Effector CD8-positive, alpha-beta T cell (primary cell): Measurements from ENCODE around the gene ADARB2.

Experiments
- DNase-seq: peaks from one replicate; lab custom pipeline; 2025; lab: John Stamatoyannopoulos, UW

The ADARB2 gene

DNA sequence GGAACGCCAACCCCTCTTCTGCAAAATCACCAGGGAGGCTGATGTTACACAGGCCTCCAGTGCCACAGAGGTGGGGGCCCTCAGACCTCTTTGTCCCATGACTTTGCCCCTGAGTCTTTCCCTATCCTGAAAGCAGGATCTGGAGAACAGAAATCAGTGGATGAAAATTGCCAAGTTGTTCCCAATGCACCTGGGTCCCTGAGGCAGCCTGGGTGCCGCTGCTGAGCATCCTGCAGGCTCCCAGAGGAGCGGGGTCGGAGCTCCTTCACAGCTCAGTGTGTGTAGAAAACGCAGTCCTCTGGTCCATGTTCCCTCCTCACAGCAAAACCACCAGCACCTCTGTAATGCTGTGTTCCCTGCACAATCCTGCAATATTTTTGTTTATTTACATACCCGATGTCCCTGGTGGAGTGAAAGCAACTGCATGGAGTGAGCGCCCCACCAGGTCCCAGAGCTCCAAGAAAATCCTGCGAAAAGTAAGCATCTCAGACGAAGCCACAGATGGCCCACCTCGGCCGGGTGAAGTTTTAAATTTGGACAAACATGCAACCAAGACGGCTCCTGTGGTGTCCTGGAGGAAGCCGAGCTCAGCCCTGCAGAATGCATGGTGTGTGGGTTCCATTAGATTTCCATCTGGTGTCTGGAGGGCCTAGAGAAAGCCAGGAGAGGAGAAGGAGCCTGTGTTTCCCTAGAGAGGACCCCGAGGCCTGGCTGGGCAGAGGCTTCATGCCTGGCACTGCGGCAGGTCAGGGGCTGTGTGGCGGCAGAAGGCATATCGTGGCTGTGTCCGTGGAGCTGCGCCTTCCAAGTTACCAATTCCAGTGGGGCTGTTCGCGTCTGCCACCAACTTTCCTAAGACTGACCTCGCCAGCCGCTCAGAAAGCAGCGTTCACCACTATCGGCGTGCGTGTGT is 445.9 kb downstream of the ADARB2 start:
- DNase-seq = no peak

GRCh38 chr10:1290071-1290471 is 447.3 kb downstream of the ADARB2 start:
- no peak for DNase-seq

- no peak for DNase-seq
Measured at GRCh38 chr10:1289591-1289990, 447.7 kb downstream of the ADARB2 start.

- DNase-seq = no peak
Measured at GRCh38 chr10:1287971-1288401, 449.3 kb downstream of the ADARB2 start.

DNA sequence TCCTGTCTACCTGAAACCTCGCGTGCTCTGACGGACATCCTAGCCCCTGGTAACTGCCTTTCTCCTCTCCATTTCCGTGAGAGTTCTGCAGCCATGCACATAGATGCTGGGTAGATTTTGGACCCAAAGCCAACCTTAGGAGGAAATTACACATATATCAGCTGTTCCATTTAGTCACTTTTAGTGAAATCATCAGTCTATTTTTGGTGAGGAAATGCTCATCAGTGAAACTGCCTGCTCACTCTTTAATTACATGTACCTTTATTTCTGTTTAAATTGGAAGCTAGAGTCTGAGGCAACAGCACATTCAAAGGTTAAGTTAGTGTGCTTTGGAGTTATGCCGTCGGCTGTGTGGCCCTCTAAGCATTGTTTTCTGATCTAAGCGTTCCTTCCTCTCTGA is 449.8 kb downstream of the ADARB2 start:
- DNase-seq = no peak

- DNase-seq = no peak
Measured at GRCh38 chr10:1284076-1284475, 453.2 kb downstream of the ADARB2 start.

DNA sequence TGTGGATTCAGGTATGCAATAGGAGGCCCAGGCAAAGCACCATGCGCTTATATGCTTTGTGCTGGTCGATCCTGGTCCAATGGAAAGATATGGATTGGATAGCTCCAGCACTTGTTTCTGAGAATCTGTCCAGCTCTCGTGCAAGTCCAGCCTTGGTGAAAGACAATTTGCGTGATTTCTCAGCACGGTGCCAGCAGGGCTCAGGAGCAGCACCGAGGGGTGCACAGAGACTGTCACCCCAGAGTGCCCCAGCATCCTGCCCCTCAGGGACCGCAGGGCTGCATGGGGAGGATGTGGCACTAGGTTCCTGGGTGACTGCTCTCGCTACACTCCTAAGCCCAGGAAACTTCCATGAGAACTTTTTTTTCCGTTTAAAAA is 455.9 kb downstream of the ADARB2 start:
- no peak for DNase-seq

GRCh38 chr10:1280466-1281404 is 456.6 kb downstream of the ADARB2 start:
- DNase-seq = no peak

DNA sequence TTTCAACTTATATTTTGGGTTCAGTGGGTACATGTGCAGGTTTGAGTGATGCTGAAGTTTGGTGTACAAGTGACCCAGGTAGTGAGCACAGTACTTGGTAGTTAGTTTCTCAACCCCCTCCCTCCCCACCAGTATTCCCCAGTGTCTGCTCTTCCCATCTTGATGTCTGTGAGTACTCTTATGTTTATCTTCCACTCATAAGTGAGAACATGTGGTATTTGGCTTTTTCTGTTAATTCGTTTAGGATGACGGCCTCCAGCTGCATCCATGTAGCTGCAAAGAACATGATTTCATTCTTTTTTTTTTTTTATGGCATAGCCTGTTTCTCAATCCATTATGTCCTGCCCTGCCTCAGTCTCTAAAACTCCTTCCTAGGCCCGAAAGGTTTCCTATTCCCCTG is 459.0 kb downstream of the ADARB2 start:
- no peak for DNase-seq

DNA sequence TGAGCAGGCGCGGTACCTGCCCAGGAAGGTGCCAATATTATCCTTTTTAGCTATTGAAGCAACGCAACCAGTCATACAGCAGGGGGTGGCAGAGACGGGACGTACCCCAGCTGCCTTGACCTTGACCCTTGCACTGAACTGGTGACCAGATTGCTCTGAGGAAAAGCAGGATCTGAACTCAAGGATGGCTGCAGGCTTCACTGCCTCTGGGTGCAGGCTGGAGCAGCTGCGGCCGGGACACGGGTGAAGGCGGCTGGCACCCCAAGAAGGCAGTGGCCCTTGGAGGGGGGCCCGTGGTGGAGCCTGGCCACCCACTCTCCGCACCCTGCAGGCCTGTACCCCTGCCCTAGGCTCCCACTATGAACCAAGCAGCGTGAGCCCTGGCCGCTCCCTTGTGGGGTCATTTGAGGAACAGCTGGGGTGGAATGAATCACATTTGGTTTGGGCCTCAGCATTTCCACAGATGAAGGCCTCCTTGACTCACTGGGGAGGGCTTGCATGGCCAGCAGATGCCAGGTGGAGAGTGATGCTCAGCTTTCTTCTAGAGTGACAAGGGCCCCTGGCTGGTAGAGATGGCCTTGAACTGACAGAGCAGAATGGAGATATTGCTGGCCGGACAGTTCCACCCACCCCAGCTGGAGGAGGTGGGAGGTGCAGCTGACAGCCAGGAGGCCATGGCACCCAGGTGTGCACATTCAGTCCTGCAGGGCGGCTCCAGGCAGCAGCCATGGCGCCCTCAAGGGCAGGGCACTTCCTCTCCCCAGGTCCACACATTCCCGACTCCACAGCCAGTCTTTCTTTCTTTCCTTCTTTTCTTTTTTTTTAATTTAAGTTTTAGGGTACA is 462.4 kb downstream of the ADARB2 start:
- no peak for DNase-seq

DNA sequence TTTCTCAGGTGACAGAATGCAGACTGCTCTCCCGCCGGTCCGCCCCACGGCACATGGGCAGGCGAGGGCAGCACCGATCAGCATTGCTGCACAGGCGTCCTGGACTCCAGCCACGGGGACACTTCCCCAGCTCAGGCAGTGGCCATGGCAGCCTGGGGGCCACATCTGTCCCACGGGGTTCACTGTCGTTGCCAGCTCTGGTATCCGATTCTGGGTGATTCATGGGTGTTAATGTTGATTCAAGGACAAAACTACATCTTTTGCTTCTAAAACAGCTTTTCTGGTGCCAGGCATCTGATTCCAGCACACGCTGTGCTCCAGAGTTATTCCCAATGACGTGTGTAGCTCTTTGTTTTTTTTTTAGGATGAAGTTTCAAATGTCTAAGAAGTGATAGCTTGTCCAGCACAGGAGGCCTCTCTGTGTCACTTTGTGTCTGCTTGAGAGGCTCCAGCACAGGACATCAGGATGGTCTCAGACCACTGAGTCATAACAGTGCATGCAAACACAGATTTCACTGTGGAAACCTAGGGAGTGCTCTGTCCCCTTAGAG is 463.1 kb downstream of the ADARB2 start:
- DNase-seq = no peak

GRCh38 chr10:1273372-1274105 is 463.8 kb downstream of the ADARB2 start:
- DNase-seq = no peak

DNA sequence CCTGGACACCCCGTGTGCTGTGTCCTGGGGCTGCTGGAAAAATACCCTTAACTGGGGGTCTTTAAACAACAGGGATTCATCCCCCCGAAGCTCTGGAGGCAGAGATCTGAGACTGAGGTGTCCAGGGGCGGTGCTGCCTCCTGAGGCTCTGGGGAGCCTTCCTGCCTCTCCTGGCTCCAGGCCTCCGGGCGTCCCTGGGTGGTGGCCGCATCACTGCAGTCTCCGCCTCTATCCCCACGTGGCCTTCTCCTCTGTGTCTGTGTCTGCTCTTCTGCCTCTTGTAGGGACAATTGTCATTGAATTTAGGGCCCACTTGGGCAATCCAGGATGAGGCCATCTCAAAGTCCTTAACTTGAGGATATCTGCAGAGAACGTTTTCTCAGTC is 464.6 kb downstream of the ADARB2 start:
- DNase-seq = no peak

DNA sequence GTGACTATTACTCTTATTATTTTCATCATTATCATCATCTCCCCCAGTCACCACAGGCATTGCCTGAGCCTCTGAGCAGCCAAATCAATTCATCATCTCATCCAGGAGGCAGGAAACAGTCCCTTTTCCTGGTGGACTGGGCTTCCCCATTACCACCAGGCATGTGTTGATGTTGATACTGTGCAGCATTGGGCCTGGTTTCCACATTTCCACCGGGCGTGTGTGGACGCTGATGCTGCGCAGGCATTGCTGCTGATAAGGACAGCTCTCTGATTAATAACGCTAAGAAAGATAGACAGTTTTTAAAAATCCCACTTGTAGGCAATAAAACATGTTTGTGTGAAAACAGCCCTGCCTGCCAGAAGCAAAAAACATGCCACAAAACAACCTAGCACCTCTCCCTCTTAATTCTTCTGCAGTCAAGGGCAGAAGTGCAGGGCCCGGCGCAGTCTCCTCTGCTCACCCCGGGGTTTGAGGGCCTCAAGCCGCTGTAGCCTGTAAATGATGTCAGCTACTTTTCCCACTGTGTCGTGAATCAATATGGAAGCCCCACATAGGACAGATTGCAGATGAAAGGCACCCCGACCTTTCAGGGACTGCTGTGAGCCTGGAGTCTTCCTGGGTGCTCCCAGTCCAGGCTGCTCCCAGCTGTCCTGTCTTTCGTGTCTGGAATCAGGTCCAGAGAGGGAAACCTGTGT is 465.1 kb downstream of the ADARB2 start:
- DNase-seq = no peak

GRCh38 chr10:1270906-1271305 is 466.4 kb downstream of the ADARB2 start:
- DNase-seq = no peak

DNA sequence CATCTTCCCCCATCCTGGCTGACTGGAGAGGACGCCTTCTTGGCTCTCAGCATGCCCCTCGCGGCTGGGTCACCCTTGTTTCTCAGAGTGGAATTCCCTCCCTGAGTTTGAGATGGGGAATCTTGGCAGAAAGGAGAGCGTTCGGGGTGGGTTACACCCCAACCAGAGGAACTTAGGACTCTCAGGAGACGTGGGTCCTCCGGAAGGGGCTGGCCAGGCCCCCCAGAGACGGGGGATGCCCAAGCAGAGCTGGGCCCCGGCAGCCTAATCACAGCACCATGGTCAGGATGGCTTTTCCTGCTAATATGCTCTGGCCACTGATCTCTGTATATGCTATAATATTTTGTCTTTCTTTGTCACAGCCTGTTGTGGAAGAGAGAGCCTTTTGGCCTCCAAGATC is 466.8 kb downstream of the ADARB2 start:
- DNase-seq = no peak

DNA sequence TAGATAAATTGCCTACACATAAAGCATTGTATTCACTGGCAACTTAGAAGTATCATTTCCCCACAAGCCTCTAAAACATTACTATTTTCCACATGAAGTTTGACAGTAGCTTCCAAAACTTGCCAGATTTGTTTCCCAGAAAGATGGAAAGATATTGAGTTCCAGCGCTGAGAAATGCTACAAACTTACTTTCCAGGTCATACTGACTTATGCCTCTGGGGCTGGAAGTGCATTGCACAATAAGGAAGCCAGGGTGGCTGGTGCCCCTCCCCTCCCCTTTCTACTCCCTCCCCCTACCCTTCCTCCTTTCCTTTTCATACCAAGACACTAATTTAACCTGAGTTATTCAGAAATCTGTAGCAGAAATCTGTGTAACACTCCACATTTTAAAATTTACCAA is 468.5 kb downstream of the ADARB2 start:
- no peak for DNase-seq

DNA sequence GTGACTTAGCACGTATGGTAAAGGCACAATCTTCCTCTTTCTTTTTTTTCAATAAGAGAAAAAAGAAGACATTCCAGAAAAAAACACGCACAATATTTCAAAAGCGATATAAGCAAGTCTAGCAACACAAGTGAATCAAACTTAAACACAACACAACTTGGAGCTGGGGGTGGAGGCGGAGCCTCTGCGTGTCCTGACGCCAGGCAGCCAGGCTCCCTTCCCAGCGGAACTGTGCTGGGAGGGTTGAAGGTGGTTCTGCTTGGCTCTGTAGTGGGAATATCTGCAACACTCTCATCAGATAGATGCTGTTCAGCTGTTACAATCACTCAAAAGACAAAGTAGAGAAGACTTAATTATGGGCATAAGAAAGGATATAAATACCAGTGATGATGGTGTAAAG is 469.8 kb downstream of the ADARB2 start:
- no peak for DNase-seq

GRCh38 chr10:1267148-1267547 is 470.2 kb downstream of the ADARB2 start:
- no peak for DNase-seq
